Astrocyte of the hippocampus (primary cell): ENCODE results near the gene GATA3.

Experiments
- DNase-seq: peaks from one replicate; pipeline ENCODE4 v3.0.0; 2011; ENCODE audit warnings: low read depth, low spot score

The GATA3 gene

DNA sequence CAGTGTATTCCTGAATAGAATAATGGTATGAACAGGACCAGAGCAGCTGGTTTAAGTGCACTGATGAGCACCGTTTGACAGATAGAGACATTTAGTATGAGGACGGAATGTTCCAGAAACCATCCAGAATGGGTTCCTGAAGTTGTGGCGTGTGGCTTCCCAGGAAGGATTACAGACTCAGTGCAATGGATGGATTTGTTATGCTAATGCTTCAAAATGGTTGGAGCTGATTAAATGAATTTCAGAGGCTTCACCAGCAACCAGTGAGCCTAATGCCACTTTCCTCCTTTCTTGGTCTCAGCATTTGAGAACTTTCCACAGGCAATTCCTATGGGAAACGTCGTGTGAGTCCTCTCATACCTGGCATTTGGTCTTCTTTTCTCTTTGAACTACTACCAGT is 9.9 kb downstream of the GATA3 start:
- no peak for DNase-seq

DNA sequence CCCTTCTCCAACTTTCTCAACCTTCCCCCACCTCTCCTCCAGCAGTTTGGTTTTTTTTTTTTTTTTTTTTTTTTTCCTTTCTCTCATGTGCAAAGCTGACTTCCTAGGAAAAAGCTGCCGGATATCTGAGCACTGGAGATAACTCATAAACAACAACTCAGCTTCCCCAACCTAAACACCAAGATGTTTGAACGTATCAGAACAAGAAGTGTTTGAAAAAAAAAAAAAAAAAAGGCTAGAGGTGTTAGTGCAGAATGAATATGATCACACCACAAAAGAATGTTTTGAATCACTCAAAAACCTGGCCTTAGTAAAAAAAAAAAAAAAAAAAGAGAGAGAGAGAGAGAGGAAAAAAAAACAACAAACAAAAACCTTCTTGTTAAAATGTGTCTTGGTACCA is 11.2 kb downstream of the GATA3 start:
- DNase-seq = no peak

GRCh38 chr10:8066124-8066523 is 11.6 kb downstream of the GATA3 start:
- DNase-seq = no peak

- DNase-seq = no peak
Observed at GRCh38 chr10:8066797-8067196, 12.3 kb downstream of the GATA3 start.

DNA sequence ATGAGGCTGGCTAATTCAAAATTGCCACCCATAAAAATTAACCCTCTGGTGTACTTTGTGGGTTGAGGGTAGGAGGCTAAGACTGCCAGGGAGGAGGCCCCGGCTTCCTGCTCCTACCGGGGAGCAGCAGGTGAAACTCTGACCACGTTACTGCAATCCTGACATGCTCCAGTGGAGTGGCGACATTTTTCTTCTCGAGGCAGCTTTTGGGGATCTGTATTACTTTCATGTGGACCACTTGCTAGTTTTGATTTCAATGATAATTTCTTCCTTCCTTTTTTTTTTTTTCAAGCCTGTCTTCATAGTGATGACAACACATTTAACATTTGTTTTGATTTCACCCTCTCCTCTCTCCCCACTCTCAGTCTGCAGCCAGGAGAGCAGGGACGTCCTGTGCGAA is 14.6 kb downstream of the GATA3 start:
- DNase-seq = no peak

GRCh38 chr10:8069627-8070026 is 15.1 kb downstream of the GATA3 start:
- DNase-seq = peak; percentile 92

DNA sequence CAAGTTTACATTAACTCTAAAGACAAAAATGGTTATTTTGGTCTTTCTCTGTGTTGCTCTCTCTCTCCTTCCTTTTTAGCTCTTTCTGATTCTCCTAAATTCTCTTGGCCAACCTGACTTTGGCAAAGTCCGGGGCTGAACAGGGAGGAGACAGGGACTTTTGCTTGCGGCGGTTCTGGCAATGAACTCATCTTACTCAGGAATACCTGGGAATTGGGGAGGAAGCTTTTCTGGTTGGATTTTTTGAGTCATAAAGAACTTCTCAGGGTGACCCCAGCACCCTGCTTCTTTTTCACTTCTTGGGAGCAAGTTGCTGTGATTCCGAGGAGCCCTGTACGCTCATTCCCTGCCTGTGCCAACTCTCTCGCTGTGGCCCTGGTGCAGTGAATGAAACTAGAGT is 16.0 kb downstream of the GATA3 start:
- DNase-seq = no peak

DNA sequence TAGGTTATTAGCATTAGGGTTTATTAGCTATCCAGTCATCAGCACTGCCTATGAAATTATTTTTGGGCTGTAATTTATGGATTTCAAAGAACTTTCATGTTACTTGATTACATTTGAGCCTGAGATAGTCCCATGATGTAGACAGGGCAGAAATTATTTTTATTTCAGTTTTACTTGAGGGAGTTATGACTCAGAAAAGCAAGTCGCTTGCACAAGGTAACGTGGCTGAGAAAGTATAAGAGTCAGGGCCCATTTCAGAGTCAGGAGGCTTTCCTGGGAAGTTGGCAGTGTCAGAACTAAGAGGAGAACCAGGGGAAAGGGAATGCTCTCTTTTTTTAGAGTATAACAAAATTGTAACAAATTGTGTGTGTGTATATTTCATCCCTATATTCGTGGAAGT is 16.5 kb downstream of the GATA3 start:
- DNase-seq = no peak

DNA sequence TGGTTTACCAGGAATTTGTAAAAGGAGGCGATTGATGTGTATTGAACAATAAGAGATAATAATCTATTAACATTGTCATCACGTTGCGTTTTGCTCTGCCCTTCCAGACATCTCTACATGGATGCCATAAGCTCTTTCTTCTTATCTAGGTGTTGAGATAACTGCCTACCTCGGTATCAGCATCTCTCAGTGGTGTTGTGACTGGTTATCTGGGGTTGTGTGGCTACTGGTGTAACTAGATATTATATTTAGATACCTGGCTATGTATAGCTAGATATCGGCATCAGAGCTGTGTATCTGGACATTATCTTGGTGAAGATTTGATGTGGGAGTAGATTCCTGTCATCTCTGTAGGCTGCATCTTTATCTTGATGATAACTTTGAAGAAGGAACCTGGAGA is 17.2 kb downstream of the GATA3 start:
- no peak for DNase-seq

DNA sequence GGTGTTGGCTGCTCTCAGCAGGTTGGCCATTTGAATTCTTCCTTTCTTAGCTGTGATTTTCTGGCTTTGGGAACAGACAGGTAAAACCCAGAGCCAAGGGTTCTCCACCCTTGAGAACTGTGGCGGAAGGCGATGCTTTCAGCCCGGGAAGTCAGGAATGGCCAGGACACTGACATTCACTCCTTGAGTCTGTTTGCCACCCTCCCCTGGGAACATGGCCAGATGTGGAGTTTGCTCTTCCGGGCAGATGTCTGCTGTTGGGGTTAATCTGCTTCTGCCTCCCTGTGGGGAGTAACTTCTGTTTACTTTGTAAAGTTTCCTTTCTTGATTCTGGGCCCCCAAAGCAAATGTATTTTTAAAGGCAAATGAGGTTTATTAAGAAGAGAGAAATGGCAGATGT is 17.7 kb downstream of the GATA3 start:
- no peak for DNase-seq

DNA sequence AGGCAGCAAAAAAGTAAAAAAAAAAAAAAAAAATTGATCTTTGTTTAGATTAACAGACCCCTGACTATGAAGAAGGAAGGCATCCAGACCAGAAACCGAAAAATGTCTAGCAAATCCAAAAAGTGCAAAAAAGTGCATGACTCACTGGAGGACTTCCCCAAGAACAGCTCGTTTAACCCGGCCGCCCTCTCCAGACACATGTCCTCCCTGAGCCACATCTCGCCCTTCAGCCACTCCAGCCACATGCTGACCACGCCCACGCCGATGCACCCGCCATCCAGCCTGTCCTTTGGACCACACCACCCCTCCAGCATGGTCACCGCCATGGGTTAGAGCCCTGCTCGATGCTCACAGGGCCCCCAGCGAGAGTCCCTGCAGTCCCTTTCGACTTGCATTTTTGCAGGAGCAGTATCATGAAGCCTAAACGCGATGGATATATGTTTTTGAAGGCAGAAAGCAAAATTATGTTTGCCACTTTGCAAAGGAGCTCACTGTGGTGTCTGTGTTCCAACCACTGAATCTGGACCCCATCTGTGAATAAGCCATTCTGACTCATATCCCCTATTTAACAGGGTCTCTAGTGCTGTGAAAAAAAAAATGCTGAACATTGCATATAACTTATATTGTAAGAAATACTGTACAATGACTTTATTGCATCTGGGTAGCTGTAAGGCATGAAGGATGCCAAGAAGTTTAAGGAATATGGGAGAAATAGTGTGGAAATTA is 19.4 kb downstream of the GATA3 start:
- DNase-seq = peak; percentile 25

- DNase-seq = no peak
Observed at GRCh38 chr10:8074881-8075280, 20.4 kb downstream of the GATA3 start.

DNA sequence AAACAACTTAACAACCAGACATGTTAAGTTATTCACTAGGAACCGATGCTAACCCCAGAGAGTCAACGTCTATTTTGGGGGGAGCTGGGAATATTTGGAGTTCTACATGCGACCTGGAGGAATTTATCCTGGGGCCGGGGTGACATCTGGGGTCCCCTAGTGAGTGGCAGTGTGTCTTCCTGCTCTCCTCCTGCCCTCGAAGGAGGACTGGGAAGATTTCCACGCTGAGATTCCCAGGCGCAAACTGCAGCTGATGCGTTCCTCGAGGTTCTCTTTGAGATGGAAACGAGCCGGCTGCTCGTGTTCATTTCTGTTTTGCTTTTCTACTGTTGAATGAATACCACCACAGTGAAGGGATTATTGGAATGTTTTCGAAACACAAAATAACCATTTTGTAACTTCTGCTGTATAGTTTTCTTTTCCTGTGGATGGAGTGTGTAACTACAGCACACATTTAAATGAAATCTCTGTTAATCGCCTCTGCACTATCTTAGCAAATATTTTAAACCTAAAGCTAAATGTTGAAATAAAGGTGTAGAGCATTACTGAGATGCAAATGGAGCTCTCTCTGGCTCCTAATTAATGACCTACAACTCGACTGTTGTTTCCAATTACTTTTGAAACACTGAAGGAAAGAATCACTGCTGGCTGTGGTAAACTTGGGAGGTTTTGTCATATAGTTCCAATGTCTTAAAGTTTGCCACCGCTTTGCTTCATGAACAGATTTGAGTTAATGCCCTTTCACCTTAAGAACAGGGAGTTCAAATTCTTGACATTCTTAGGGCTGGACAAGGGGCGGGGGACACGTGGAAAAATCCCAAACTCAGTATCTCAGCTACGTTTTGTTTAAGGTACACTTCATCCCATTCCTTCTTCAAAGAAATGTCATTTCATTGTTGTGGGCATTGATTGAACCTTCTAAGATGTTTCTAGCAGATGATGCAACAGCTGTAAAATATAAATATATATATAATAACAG is 21.1 kb downstream of the GATA3 start:
- DNase-seq = peak; percentile 52

DNA sequence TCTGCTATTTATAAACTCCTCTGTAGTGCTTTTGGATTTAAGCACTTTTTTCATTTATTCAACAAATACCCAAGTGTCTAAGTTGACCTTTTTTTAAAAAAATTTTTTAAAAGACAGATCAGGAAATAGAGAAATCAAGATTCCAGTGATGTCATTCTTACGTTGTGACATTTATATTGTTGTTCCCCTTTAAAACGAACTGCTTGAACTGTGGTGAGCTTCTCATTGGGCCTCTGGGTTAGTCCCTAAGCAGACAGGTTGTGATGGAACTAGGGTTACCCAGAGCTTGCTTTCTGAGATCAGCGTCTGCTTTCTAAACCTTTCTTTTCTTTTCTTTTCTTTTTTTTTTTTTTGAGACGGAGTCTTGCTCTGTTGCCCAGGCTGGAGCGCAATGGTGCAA is 22.4 kb downstream of the GATA3 start:
- no peak for DNase-seq

- DNase-seq = no peak
Observed at GRCh38 chr10:8078027-8078426, 23.5 kb downstream of the GATA3 start.

DNA sequence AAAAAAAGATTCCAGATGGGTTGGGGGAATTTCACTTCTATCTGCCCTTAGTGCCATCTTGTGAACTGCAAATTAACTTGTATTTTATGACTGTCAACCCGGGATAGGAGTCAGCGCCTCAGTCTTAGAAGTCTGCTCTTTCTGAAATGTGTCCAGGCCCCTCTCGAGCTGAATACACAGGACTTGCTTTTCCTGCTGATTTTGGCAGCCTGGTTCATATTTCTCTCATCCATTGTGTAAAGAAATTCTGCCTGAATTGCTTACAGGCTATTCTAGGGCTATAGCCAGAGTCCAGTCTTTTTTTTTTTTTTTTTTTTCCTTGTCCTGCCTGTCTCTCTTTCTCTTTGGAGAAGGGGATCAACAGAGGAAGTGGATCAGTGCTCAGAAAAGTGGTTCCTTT is 24.6 kb downstream of the GATA3 start:
- DNase-seq = peak; percentile 38

GRCh38 chr10:8084799-8085198 is 30.3 kb downstream of the GATA3 start:
- DNase-seq = no peak

GRCh38 chr10:8085251-8085650 is 30.8 kb downstream of the GATA3 start:
- DNase-seq = no peak

- no peak for DNase-seq
Observed at GRCh38 chr10:8086315-8086714, 31.8 kb downstream of the GATA3 start.

DNA sequence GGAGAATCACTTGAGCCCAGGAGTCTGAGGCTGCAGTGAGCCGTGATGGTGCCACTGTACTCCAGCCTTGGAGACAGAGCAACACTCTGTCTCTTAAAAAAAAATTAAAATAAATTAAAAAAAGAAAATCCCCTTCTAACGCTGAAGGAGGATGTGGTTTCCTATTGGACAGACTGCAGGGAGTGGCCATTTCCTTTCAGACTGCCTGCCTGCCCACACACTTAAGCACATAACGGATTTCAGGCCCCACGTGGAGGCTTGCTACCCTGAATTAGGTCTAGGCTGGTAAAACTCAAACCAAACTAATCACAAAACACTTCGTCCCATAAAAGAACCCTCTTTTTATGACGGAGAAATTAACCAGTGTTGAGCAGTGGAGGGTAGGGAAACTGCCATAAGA is 34.0 kb downstream of the GATA3 start:
- DNase-seq = no peak

GRCh38 chr10:8092428-8092827 is 37.9 kb downstream of the GATA3 start:
- DNase-seq = no peak

DNA sequence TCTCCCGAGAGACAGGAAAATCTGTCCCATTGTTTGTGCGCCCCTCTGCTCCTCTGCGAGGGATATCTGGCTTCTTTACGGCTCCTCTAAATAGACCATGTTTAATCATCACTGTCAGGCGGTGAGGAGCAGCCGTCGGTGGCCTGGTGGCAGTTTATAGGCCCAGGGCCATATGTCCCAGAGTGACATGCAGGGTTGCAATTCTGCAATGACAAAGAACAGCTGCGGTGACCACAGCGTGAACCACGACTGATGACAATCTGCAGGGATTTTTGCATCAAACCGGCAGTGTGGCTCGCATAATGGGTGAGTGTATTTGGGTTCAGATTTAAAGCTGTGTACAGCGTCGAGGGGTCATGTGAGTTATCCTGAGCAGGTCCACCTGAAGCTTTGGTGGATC is 41.5 kb downstream of the GATA3 start:
- DNase-seq = no peak

DNA sequence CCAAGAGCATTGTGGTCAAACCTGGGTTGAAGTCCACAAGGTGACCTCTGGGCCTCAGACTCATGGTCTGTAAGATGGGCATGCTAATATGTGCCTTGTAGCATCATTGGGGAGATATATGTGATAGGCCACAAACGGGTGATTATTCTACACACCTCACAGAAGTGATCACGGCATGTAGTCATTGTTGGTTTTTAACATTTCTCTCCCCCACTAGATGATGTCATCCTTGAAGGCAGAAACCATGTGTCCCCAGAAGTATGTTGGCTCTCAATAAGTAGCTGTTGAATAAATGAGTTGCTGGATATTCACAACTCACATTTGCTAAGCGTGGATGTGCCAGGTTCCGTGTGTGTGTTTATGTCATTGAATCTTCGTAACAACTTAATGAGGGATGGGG is 42.4 kb downstream of the GATA3 start:
- no peak for DNase-seq
